OCI-LY3 (cell line): ENCODE measurements around the gene OR2AK2.

Source experiments
- H2AFZ ChIP-seq: fragments of 200-600, 300-600 bp; shearing (Covaris generic); 2 replicates; pipeline ENCODE4 v1.6.0; 2014; ENCODE audit warnings: antibody characterized with exemption, low read depth, low read length
- H3K27ac ChIP-seq: fragments of 200-600, 300-600 bp; sonication (generic); 2 replicates; pipeline ENCODE4 v1.5.1; 2014; ENCODE audit warnings: mild to moderate bottlenecking, low read length, moderate library complexity, mixed read lengths
- H3K27me3 ChIP-seq: fragments of 200-600, 300-600 bp; sonication (generic); 2 replicates; pipeline ENCODE4 v1.6.1; 2014; ENCODE audit warnings: low read depth, low read length, mixed read lengths
- H3K36me3 ChIP-seq: fragments of 200-600, 300-600 bp; sonication (generic); replicated peaks from 2 replicates; pipeline ENCODE3; 2014; ENCODE audit warnings: low read depth, low read length, mixed read lengths
- H3K4me1 ChIP-seq: fragments of 300-600, 200-600 bp; sonication (generic); 2 replicates; pipeline ENCODE4 v1.6.1; 2014; ENCODE audit warnings: low read length, mixed read lengths
- H3K4me2 ChIP-seq: fragments of 200-600, 300-600 bp; sonication (generic); 2 replicates; pipeline ENCODE4 v1.6.1; 2014; ENCODE audit warnings: low read length, mixed read lengths
- H3K4me3 ChIP-seq: fragments of 300-600, 200-600 bp; sonication (generic); 2 replicates; pipeline ENCODE4 v1.5.1; 2014; ENCODE audit warnings: antibody characterized with exemption, mild to moderate bottlenecking, low read length, moderate library complexity
- H3K79me2 ChIP-seq: fragments of 300-600, 200-600 bp; shearing (Covaris generic); 2 replicates; pipeline ENCODE4 v1.6.1; 2014; ENCODE audit warnings: mild to moderate bottlenecking, low read length, mixed read lengths
- H3K9ac ChIP-seq: fragments of 300-600, 200-600 bp; shearing (Covaris generic); 2 replicates; pipeline ENCODE4 v1.6.0; 2014; ENCODE audit warnings: mild to moderate bottlenecking, low read length, moderate library complexity
- H3K9me3 ChIP-seq: fragments of 200-600, 300-600 bp; shearing (Covaris generic); 2 replicates; pipeline ENCODE4 v1.6.1; 2014; ENCODE audit warnings: low read length, mixed read lengths; ENCODE audit not compliant: insufficient read depth
- H4K20me1 ChIP-seq: fragments of 200-600, 300-600 bp; sonication (generic); 2 replicates; pipeline ENCODE4 v1.6.1; 2016; ENCODE audit warnings: low read length, mixed read lengths; ENCODE audit not compliant: insufficient read depth
- CTCF ChIP-seq: fragments of 200-600, 300-600 bp; sonication (generic); IDR thresholded peaks from 2 replicates; pipeline ENCODE4 v1.5.1; 2014; ENCODE audit warnings: antibody characterized with exemption, low read length, low read depth
- EZH2phosphoT487 ChIP-seq: fragments of 200-600 bp; shearing (Covaris generic); IDR thresholded peaks from 2 replicates; pipeline ENCODE4 v1.6.1; 2018; ENCODE audit warnings: antibody characterized with exemption, mixed run types, low read depth

Gene OR2AK2

DNA sequence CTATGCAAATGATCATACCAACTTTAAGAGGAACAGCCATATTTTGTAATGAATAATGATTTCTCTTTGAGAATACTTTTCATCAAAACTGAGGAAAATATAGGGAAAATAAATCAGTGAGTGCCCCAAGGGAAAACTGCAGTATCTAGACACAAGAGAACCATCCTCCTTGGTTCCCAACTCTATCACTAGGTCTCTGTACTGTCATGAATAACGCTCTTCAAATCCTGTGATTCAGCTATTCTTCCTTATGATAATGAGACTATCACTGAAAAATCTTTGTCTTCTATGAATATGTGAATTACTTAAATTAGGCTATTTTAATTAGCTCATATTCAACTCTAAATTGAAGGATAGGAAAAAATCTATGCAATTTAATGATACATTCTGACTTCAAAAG lies 50.8 kb downstream of the OR2AK2 start:
- Histone ChIP-seq H3K9me3 (no peaks in the 10 kb centered on the region), H3K79me2 (no peaks in the 10 kb centered on the region)

More for the DNA sequence above, 50.8 kb downstream of the OR2AK2 start:
- no peaks in the 10 kb centered on the region for H4K20me1 ChIP-seq
- no peak overlapping the region for H3K4me3 ChIP-seq
- no peaks in the 10 kb centered on the region for H3K36me3 ChIP-seq
- no peak overlapping the region for H3K27ac ChIP-seq
- no peak overlapping the region for H3K9ac ChIP-seq
- H3K4me1 ChIP-seq: no peaks in the 10 kb centered on the region
- H3K4me2 ChIP-seq: no peak overlapping the region
- no peaks in the 10 kb centered on the region for H3K27me3 ChIP-seq
- TF ChIP-seq EZH2phosphoT487 (no peak), CTCF (no peak)
- H2AFZ ChIP-seq: no peak overlapping the region
